HG03159 (cell line): ENCODE results near the gene CUX1.
"Not testable (repeated sequence)": the region's sequence is repeated elsewhere in the genome, so short reads cannot be mapped to it uniquely, and the experiment has no call there.

Source experiments
- ATAC-seq: cut with Tn5 transposase; IDR thresholded peaks from one replicate; pipeline ENCODE4 v1.9.1; 2021; ENCODE audit warnings: mild to moderate bottlenecking, moderate library complexity; ENCODE audit not compliant: unreplicated experiment

Gene CUX1

GRCh38 chr7:101869026-101869900, 51.8 kb downstream of the CUX1 start:
- no peak for ATAC-seq

GRCh38 chr7:101869901-101870290, 52.5 kb downstream of the CUX1 start:
- ATAC-seq: no peak

- no peak for ATAC-seq
These were observed 53.1 kb downstream of the CUX1 start for GRCh38 chr7:101870361-101871062.

- no peak for ATAC-seq
These were observed 53.9 kb downstream of the CUX1 start for GRCh38 chr7:101871351-101871750.

- no peak for ATAC-seq
These were observed 56.6 kb downstream of the CUX1 start for GRCh38 chr7:101874028-101874427.

- ATAC-seq: no peak
These were observed 57.9 kb downstream of the CUX1 start for GRCh38 chr7:101875283-101875846.

GRCh38 chr7:101877882-101878591, 60.6 kb downstream of the CUX1 start:
- no peak for ATAC-seq

- ATAC-seq: no peak
These were observed 61.5 kb downstream of the CUX1 start for GRCh38 chr7:101878938-101879337.

GRCh38 chr7:101879565-101879964, 62.1 kb downstream of the CUX1 start:
- no peak for ATAC-seq

- no peak for ATAC-seq
These were observed 63.0 kb downstream of the CUX1 start for GRCh38 chr7:101880282-101881054.

GRCh38 chr7:101882005-101882421, 64.6 kb downstream of the CUX1 start:
- no peak for ATAC-seq

- ATAC-seq: no peak
These were observed 65.5 kb downstream of the CUX1 start for GRCh38 chr7:101882595-101883564.

- ATAC-seq: no peak
These were observed 67.5 kb downstream of the CUX1 start for GRCh38 chr7:101884671-101885596.

- ATAC-seq: no peak
These were observed 68.2 kb downstream of the CUX1 start for GRCh38 chr7:101885597-101885955.

GRCh38 chr7:101887352-101887751, 69.9 kb downstream of the CUX1 start:
- not testable (repeated sequence) for ATAC-seq

- ATAC-seq: not testable (repeated sequence)
These were observed 71.1 kb downstream of the CUX1 start for GRCh38 chr7:101888564-101888963.

- no peak for ATAC-seq
These were observed 73.5 kb downstream of the CUX1 start for GRCh38 chr7:101890749-101891523.
